Measurements from ENCODE around the gene XIRP2. TPM values are rescaled to one million over a fixed set of nuclear protein-coding genes. Genes with fewer than 3 reads are reported as not detected.

XIRP2 gene
- polyA plus RNA-seq (2012; ENCODE audit: low read depth, missing spikeins) = not detected

- TF ChIP-seq POLR2AphosphoS5 (IDR thresholded peaks at IDR 0.05; ENCODE audit: low read depth, low read length) (no peak), TAF1 (IDR thresholded peaks at IDR 0.05; ENCODE audit: low read depth, low read length) (no peak), POU2F2 (IDR thresholded peaks at IDR 0.05; ENCODE audit: low read depth, low read length) (no peak), POLR2A (IDR thresholded peaks at IDR 0.05; ENCODE audit: low read depth, low read length) (no peak), SPI1 (IDR thresholded peaks at IDR 0.05; ENCODE audit: low read depth, low read length) (no peak), PAX5 (IDR thresholded peaks at IDR 0.05; ENCODE audit: insufficient read depth, low read length, severe bottlenecking) (no peak)
- no peak for DNase-seq (ENCODE audit: insufficient read length, low spot score)
These were observed at the start of gene XIRP2 for GRCh38 chr2:166888180-166888579. Gene XIRP2 (plus strand): TSS chr2:166888480. CDS start chr2:166903483, 15,003 bp downstream.

GRCh38 chr2:166841152-166841551, 47.1 kb upstream of the XIRP2 start:
- TF ChIP-seq PAX5 (IDR thresholded peaks at IDR 0.05; ENCODE audit: insufficient read depth, low read length, severe bottlenecking) (no peak), POLR2A (IDR thresholded peaks at IDR 0.05; ENCODE audit: low read depth, low read length) (no peak), SPI1 (IDR thresholded peaks at IDR 0.05; ENCODE audit: low read depth, low read length) (no peak), POU2F2 (IDR thresholded peaks at IDR 0.05; ENCODE audit: low read depth, low read length) (no peak), POLR2AphosphoS5 (IDR thresholded peaks at IDR 0.05; ENCODE audit: low read depth, low read length) (no peak)
- FAIRE-seq (no peak), DNase-seq (ENCODE audit: insufficient read length, low spot score) (no peak)

More at GRCh38 chr2:166888180-166888579, at the start of gene XIRP2:
- FAIRE-seq = no peak

GRCh38 chr2:166841679-166842078, 46.6 kb upstream of the XIRP2 start:
- TF ChIP-seq TAF1 (IDR thresholded peaks at IDR 0.05; ENCODE audit: low read depth, low read length) (no peak), SPI1 (IDR thresholded peaks at IDR 0.05; ENCODE audit: low read depth, low read length) (no peak), PAX5 (IDR thresholded peaks at IDR 0.05; ENCODE audit: insufficient read depth, low read length, severe bottlenecking) (no peak), POLR2AphosphoS5 (IDR thresholded peaks at IDR 0.05; ENCODE audit: low read depth, low read length) (no peak)
- DNase-seq (ENCODE audit: insufficient read length, low spot score) (no peak), FAIRE-seq (no peak)

- TF ChIP-seq PAX5 (IDR thresholded peaks at IDR 0.05; ENCODE audit: insufficient read depth, low read length, severe bottlenecking) = no peak
- TF ChIP-seq POLR2A (IDR thresholded peaks at IDR 0.05; ENCODE audit: low read depth, low read length) = no peak
- no peak for TF ChIP-seq SPI1 (IDR thresholded peaks at IDR 0.05; ENCODE audit: low read depth, low read length)
- TF ChIP-seq TAF1 (IDR thresholded peaks at IDR 0.05; ENCODE audit: low read depth, low read length) = no peak
- TF ChIP-seq POU2F2 (IDR thresholded peaks at IDR 0.05; ENCODE audit: low read depth, low read length) = no peak
- no peak for TF ChIP-seq POLR2AphosphoS5 (IDR thresholded peaks at IDR 0.05; ENCODE audit: low read depth, low read length)
- FAIRE-seq = no peak
- DNase-seq (ENCODE audit: insufficient read length, low spot score) = no peak
These were observed 44.2 kb upstream of the XIRP2 start for GRCh38 chr2:166844111-166844510.

- DNase-seq (ENCODE audit: insufficient read length, low spot score) (no peak), FAIRE-seq (no peak)
- no peak for TF ChIP-seq TAF1 (IDR thresholded peaks at IDR 0.05; ENCODE audit: low read depth, low read length)
- TF ChIP-seq POLR2A (IDR thresholded peaks at IDR 0.05; ENCODE audit: low read depth, low read length) = no peak
- TF ChIP-seq POU2F2 (IDR thresholded peaks at IDR 0.05; ENCODE audit: low read depth, low read length) = no peak
- TF ChIP-seq POLR2AphosphoS5 (IDR thresholded peaks at IDR 0.05; ENCODE audit: low read depth, low read length) = no peak
- TF ChIP-seq SPI1 (IDR thresholded peaks at IDR 0.05; ENCODE audit: low read depth, low read length) = no peak
- TF ChIP-seq PAX5 (IDR thresholded peaks at IDR 0.05; ENCODE audit: insufficient read depth, low read length, severe bottlenecking) = no peak
These were observed 25.7 kb upstream of the XIRP2 start for GRCh38 chr2:166862468-166863132.

- FAIRE-seq (no peak), DNase-seq (ENCODE audit: insufficient read length, low spot score) (no peak)
- no peak for TF ChIP-seq TAF1 (IDR thresholded peaks at IDR 0.05; ENCODE audit: low read depth, low read length)
- TF ChIP-seq SPI1 (IDR thresholded peaks at IDR 0.05; ENCODE audit: low read depth, low read length) = no peak
- TF ChIP-seq POLR2A (IDR thresholded peaks at IDR 0.05; ENCODE audit: low read depth, low read length) = no peak
These were observed 20.3 kb upstream of the XIRP2 start for GRCh38 chr2:166867874-166868514.

GRCh38 chr2:166870346-166870745, 17.9 kb upstream of the XIRP2 start:
- FAIRE-seq (no peak), DNase-seq (ENCODE audit: insufficient read length, low spot score) (no peak)
- no peak for TF ChIP-seq TAF1 (IDR thresholded peaks at IDR 0.05; ENCODE audit: low read depth, low read length)
- no peak for TF ChIP-seq PAX5 (IDR thresholded peaks at IDR 0.05; ENCODE audit: insufficient read depth, low read length, severe bottlenecking)

GRCh38 chr2:166881177-166881576, 7.1 kb upstream of the XIRP2 start:
- no peak for FAIRE-seq
- no peak for TF ChIP-seq TAF1 (IDR thresholded peaks at IDR 0.05; ENCODE audit: low read depth, low read length)
- TF ChIP-seq SPI1 (IDR thresholded peaks at IDR 0.05; ENCODE audit: low read depth, low read length) = no peak
- TF ChIP-seq PAX5 (IDR thresholded peaks at IDR 0.05; ENCODE audit: insufficient read depth, low read length, severe bottlenecking) = no peak
- no peak for TF ChIP-seq POLR2A (IDR thresholded peaks at IDR 0.05; ENCODE audit: low read depth, low read length)
- no peak for TF ChIP-seq POLR2AphosphoS5 (IDR thresholded peaks at IDR 0.05; ENCODE audit: low read depth, low read length)
- no peak for TF ChIP-seq POU2F2 (IDR thresholded peaks at IDR 0.05; ENCODE audit: low read depth, low read length)

GRCh38 chr2:166882851-166883250, 5.4 kb upstream of the XIRP2 start:
- DNase-seq (ENCODE audit: insufficient read length, low spot score) = no peak
- TF ChIP-seq POLR2AphosphoS5 (IDR thresholded peaks at IDR 0.05; ENCODE audit: low read depth, low read length) (no peak), PAX5 (IDR thresholded peaks at IDR 0.05; ENCODE audit: insufficient read depth, low read length, severe bottlenecking) (no peak), TAF1 (IDR thresholded peaks at IDR 0.05; ENCODE audit: low read depth, low read length) (no peak), SPI1 (IDR thresholded peaks at IDR 0.05; ENCODE audit: low read depth, low read length) (no peak), POLR2A (IDR thresholded peaks at IDR 0.05; ENCODE audit: low read depth, low read length) (no peak)
- FAIRE-seq = no peak

More at GRCh38 chr2:166881177-166881576, 7.1 kb upstream of the XIRP2 start:
- DNase-seq (ENCODE audit: insufficient read length, low spot score) = no peak

- no peak for FAIRE-seq
- no peak for DNase-seq (ENCODE audit: insufficient read length, low spot score)
- TF ChIP-seq POU2F2 (IDR thresholded peaks at IDR 0.05; ENCODE audit: low read depth, low read length) = no peak
- no peak for TF ChIP-seq POLR2A (IDR thresholded peaks at IDR 0.05; ENCODE audit: low read depth, low read length)
- no peak for TF ChIP-seq POLR2AphosphoS5 (IDR thresholded peaks at IDR 0.05; ENCODE audit: low read depth, low read length)
- TF ChIP-seq PAX5 (IDR thresholded peaks at IDR 0.05; ENCODE audit: insufficient read depth, low read length, severe bottlenecking) = no peak
- TF ChIP-seq TAF1 (IDR thresholded peaks at IDR 0.05; ENCODE audit: low read depth, low read length) = no peak
- no peak for TF ChIP-seq SPI1 (IDR thresholded peaks at IDR 0.05; ENCODE audit: low read depth, low read length)
These were observed 3.4 kb downstream of the XIRP2 start for GRCh38 chr2:166891727-166892126.

Measured in GM12891 (cell line).